Ovary (tissue), 3 donors: Measurements from ENCODE around the gene HOXB1.

ENCODE experiments used
- CTCF ChIP-seq, 3 donors: fragments of 450-650 bp in 2 of 3; fragments of 200-600 bp in 1 of 3; IDR thresholded peaks; one replicate each; pipeline versions ENCODE4 v1.5.1 to v1.8.0; 2016 to 2022; ENCODE audit warnings: antibody characterized with exemption in 3 of 3, mild to moderate bottlenecking in 1 of 3
- POLR2A ChIP-seq: fragments of 450-650 bp; IDR thresholded peaks from one replicate; pipeline ENCODE4 v1.6.1; 2017; ENCODE audit warnings: antibody characterized with exemption, mild to moderate bottlenecking, moderate library complexity
- donor health status: DM: no; HTN: no; CAD: no.

DNA sequence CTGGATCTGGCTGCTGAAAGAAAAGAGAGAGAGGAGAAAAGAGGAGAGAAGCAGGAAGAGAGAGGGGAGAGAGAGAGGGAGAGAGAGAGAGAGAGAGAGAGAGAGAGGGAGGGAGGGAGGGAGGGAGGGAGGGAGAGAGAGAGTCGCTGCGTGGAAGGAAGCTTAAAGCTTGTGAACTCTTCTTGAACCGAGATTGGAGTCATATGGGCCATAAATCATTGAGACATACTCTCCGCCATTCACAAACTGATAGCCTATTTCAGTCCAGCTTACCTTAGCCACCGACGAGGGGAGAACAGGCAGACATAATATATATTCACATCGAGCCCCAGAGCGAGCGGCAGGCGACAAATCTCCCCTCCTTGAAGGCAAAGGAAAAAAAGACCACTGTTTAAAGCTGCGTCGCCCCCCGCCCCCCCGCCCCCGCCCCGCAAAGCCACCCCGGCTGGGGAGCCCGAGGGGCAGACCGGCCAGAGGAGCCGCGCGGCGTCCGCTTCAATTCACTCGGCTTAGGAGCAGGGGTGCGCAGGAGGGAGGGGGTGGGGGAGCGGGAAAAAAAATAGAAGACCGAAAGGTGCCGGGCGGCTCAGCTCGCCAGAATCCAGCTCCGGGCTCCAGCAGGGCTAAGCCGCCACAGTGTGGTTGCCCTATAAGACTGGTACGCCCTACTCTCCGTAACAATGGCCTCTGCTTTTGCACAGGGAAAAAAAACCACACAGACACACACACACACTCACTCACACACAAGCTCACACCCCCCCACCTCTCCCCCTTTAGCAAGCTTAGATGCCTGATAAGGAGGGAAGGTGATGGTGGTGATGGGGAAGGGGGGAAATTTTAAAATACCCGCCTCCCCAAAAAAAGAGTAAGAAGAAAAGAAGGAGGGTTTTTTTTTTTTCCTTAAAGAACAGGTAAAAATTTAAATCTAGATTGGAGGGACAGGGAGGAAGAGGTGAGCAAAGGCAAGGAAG, 24.7 kb upstream of the HOXB1 start:
- TF ChIP-seq CTCF (IDR thresholded peaks at IDR 0.05) (no peak), POLR2A (no peak)
